A673 (cell line): ENCODE results near the gene MAP3K13. TPM values are rescaled to one million over a fixed set of nuclear protein-coding genes. Genes with fewer than 3 reads are reported as not detected.

Experiments
- BruUV-seq: library from RNA; stranded (reverse); fragments of 400-500 nt; replicated peaks from 2 replicates; lab custom pipeline; 2021; lab: Mats Ljungman, UMichigan
- CTCF ChIA-PET: fragments of 300-600 bp; sonication (Branson Sonifier 250); formaldehyde crosslinking; loops from one replicate; lab custom pipeline; 2022; ENCODE audit warnings: antibody characterized with exemption; lab: Charles Lee
- POLR2A ChIA-PET: fragments of 300-600 bp; sonication (Branson Sonifier 250); formaldehyde crosslinking; loops from one replicate; lab custom pipeline; 2022; ENCODE audit warnings: antibody characterized with exemption; ENCODE audit not compliant: low non-redundant PET; lab: Charles Lee
- DNase-seq: peaks from one replicate; pipeline ENCODE4 v3.0.0-alpha.2; 2015; ENCODE audit warnings: low spot score
- H3K27ac ChIP-seq: fragments of 200-600 bp; sonication (generic); 2 replicates; pipeline ENCODE4 v1.5.1; 2016; ENCODE audit warnings: mixed run types, low read depth, mild to moderate bottlenecking, mixed read lengths, antibody characterized with exemption, low read length; ENCODE audit not compliant: poor library complexity, severe bottlenecking
- H3K27me3 ChIP-seq: fragments of 200-600 bp; sonication (generic); replicated peaks from 2 replicates; pipeline ENCODE4 v1.6.1; 2017; ENCODE audit warnings: mixed run types, low read depth, mild to moderate bottlenecking, mixed read lengths, antibody characterized with exemption, low read length; ENCODE audit not compliant: insufficient read depth, poor library complexity
- H3K36me3 ChIP-seq: fragments of 200-600 bp; sonication (generic); 2 replicates; pipeline ENCODE4 v1.6.1; 2016; ENCODE audit warnings: mixed run types, mild to moderate bottlenecking, mixed read lengths, antibody characterized with exemption, low read length; ENCODE audit not compliant: insufficient read depth, poor library complexity, severe bottlenecking
- H3K4me1 ChIP-seq: fragments of 200-600 bp; sonication (generic); 2 replicates; pipeline ENCODE4 v1.6.1; 2017; ENCODE audit warnings: mixed run types, mild to moderate bottlenecking, mixed read lengths, antibody characterized with exemption, low read length; ENCODE audit not compliant: insufficient read depth, poor library complexity, severe bottlenecking
- H3K4me3 ChIP-seq: fragments of 200-600 bp; sonication (generic); 2 replicates; pipeline ENCODE4 v1.5.1; 2016; ENCODE audit warnings: low read depth, mixed run types, mild to moderate bottlenecking, mixed read lengths, low read length; ENCODE audit not compliant: poor library complexity, severe bottlenecking
- H3K9me3 ChIP-seq: fragments of 200-600 bp; sonication (generic); 2 replicates; pipeline ENCODE4 v1.6.1; 2016; ENCODE audit warnings: mixed run types, low read depth, mild to moderate bottlenecking, mixed read lengths, antibody characterized with exemption, low read length; ENCODE audit not compliant: poor library complexity, severe bottlenecking
- EZH2 ChIP-seq: fragments of 200-600 bp; sonication (generic); IDR thresholded peaks from 2 replicates; pipeline ENCODE4 v1.6.1; 2017; ENCODE audit warnings: borderline replicate concordance, low read depth, mild to moderate bottlenecking, mixed read lengths, antibody characterized with exemption, low read length; ENCODE audit not compliant: poor library complexity, severe bottlenecking
- intact Hi-C: fragments of 100-400 bp; cut with micrococcal nuclease; formaldehyde crosslinking; loops from one replicate; pipeline ENCODE4 v1.10.0; 2022; ENCODE audit not compliant: unreplicated experiment
- total RNA-seq: library from RNA; stranded (reverse); gene quantifications from 2 replicates; pipeline ENCODE4 v1.2.3, GENCODE V29; 2021
- TF ChIP-seq, protein P1 (sequence below): fragments of 300-800, 200-600 bp; sonication (generic); conservative IDR thresholded peaks from 2 replicates; pipeline ENCODE4 v1.5.1; 2017; ENCODE audit warnings: low read depth, mild to moderate bottlenecking, antibody characterized with exemption, low read length, moderate library complexity, mixed read lengths

Gene MAP3K13
- total RNA-seq, 1 experiment from 2014 or later, result 26.8 TPM

DNA sequence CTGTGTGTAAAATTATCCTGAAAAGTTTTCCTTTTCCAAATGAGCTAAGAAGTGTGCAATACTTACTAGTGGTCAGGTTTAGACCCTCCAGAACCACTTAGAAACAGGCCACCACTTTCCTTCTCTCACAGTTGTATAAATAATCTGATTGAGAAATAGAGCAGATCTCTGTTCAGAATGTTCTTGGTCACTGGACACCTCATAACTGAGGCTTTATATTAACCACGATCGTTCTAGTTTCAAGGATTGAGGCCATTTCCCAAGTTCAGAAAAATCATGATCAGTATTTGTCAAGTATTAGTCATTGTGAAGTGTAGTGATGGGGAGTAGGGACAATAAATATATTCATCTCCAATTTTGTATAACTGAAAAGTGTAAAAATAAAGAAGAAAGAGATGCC is 1.0 kb upstream of the MAP3K13 start:
- Histone ChIP-seq H3K9me3 (no peaks in the 10 kb centered on the region), H3K27ac (no peak overlapping the region), H3K36me3 (no peaks in the 10 kb centered on the region), H3K4me1 (no peaks in the 10 kb centered on the region), H3K27me3 (peaks cover 18% of the 10 kb centered on the region), H3K4me3 (no peak overlapping the region)
- no TSS peak for BruUV-seq
- ChIA-PET POLR2A (no interaction called here), CTCF (interaction anchor here (0.5 kb wide), 1 partner anchor 213 kb away, joined by 17 read pairs; no protein-coding TSS in a partner anchor)
- no peak for DNase-seq
- TF ChIP-seq, protein P1, sequence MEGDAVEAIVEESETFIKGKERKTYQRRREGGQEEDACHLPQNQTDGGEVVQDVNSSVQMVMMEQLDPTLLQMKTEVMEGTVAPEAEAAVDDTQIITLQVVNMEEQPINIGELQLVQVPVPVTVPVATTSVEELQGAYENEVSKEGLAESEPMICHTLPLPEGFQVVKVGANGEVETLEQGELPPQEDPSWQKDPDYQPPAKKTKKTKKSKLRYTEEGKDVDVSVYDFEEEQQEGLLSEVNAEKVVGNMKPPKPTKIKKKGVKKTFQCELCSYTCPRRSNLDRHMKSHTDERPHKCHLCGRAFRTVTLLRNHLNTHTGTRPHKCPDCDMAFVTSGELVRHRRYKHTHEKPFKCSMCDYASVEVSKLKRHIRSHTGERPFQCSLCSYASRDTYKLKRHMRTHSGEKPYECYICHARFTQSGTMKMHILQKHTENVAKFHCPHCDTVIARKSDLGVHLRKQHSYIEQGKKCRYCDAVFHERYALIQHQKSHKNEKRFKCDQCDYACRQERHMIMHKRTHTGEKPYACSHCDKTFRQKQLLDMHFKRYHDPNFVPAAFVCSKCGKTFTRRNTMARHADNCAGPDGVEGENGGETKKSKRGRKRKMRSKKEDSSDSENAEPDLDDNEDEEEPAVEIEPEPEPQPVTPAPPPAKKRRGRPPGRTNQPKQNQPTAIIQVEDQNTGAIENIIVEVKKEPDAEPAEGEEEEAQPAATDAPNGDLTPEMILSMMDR, result no peak
- no peak for TF ChIP-seq EZH2
- intact Hi-C loops, result no loop called here

DNA sequence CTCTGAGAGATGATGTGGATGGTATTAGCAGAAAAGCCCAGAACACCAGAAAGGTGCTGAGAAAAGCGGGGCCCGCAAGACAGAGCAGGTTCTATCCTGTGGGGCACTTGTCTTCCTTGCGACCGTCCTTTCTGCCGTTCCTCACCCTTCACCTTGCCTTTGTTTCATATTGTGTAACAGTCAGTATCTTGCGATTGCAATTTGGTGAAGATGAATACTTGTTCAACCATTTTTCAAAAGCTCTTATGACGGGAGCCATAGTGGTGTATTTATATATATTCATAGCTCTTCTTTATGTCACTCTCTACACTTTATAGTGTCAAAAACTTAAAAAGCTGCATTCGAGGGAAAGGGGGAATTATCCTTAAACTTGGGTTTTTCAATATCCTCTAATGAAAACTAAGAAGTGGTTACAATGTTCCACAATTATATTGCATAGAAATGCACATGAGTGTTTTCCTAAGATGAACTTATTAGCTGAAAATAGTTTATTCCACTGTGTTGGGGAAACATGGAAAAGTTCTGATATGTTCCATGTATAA is 797 bp downstream of the MAP3K13 start:
- Histone ChIP-seq H3K4me1 (no peaks in the 10 kb centered on the region), H3K4me3 (peak overlapping the region; percentile 44), H3K27me3 (peaks cover 18% of the 10 kb centered on the region), H3K36me3 (no peaks in the 10 kb centered on the region), H3K27ac (no peak overlapping the region), H3K9me3 (no peaks in the 10 kb centered on the region)
- ChIA-PET CTCF (no interaction called here), POLR2A (no interaction called here)
- intact Hi-C loops, result no loop called here
- no peak for DNase-seq
- BruUV-seq, result no TSS peak
- no peak for TF ChIP-seq EZH2
- TF ChIP-seq, protein P1, result no peak

DNA sequence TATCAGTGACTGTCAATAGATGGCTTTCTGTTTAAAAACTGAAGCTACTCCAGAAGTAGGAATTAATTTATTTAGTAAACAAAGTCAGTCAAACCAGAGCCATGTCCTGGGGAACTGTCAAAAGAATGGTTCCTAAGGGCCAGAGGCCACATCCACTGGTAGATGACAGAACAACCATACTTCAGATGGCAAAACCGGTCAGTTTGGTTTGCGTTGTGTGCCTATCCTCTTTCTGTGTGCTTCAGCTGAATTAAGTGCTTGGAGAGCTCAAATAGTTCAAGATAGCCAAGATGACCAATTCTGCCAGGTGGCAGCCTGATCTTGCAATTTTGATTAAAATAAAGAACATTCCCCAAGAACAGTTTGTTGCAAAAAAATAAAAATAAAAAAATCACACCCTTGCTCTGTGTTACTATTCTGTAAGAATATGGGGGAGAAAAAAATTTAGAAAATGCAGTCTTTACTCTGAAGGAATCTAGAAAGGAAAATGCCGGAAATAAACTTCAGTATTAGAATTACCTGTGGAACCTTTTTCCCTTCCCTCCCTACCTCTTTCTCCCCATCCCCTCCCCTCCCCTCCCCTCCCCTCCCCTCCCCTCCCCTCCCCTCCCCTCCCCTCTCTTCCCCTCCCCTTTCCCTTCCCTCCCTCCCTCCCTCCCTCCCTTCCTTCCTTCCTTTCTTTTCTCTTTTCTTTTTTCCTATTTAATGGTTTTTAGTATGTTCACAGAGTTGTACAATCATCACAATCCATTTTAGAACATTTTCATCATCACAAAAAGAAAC is 2.5 kb downstream of the MAP3K13 start:
- DNase-seq, result no peak
- Histone ChIP-seq H3K27ac (no peak overlapping the region), H3K27me3 (peaks cover 18% of the 10 kb centered on the region), H3K36me3 (no peaks in the 10 kb centered on the region), H3K4me3 (no peak overlapping the region), H3K4me1 (no peaks in the 10 kb centered on the region), H3K9me3 (no peaks in the 10 kb centered on the region)
- ChIA-PET POLR2A (no interaction called here), CTCF (no interaction called here)
- TF ChIP-seq EZH2, result no peak
- TF ChIP-seq, protein P1, result no peak
- BruUV-seq, result no TSS peak
- intact Hi-C loops, result no loop called here
